Esophagus muscularis mucosa (tissue), 4 donors: Measurements from ENCODE around the gene SORCS2.

Experiments
- CTCF ChIP-seq, 3 experiments: fragments of 200-600 bp in 2 of 3; fragments of 450-650 bp in 1 of 3; sonication (generic) in 2 of 3; IDR thresholded peaks; one replicate each; pipeline ENCODE4 v1.5.1; 2017 to 2019; ENCODE audit warnings: antibody characterized with exemption in 3 of 3, mild to moderate bottlenecking in 2 of 3, moderate library complexity in 1 of 3
- EP300 ChIP-seq: sonication (generic); formaldehyde crosslinking; IDR thresholded peaks from one replicate; pipeline ENCODE4 v1.6.1; 2017; ENCODE audit warnings: antibody characterized with exemption
- POLR2A ChIP-seq: fragments of 450-650 bp; IDR thresholded peaks from one replicate; pipeline ENCODE4 v1.6.1; 2017; ENCODE audit warnings: antibody characterized with exemption, moderate library complexity, mild to moderate bottlenecking, low read depth

GRCh38 chr4:7289589-7289988 is 97.3 kb downstream of the SORCS2 start:
- TF ChIP-seq CTCF (IDR thresholded peaks at IDR 0.05) (no peak), POLR2A (no peak), EP300 (no peak)
